GM12801 (cell line): ENCODE results near the gene UGT1A4.

Source experiments
- TF ChIP-seq, protein P1 (sequence below): IDR thresholded peaks from one replicate; pipeline ENCODE4 v1.5.1; 2011; ENCODE audit warnings: control low read depth; ENCODE audit not compliant: insufficient read length; ENCODE audit errors: extremely low read depth

Gene UGT1A4

GRCh38 chr2:233807215-233807865 lies 88.8 kb downstream of the UGT1A4 start:
- TF ChIP-seq, protein P1, sequence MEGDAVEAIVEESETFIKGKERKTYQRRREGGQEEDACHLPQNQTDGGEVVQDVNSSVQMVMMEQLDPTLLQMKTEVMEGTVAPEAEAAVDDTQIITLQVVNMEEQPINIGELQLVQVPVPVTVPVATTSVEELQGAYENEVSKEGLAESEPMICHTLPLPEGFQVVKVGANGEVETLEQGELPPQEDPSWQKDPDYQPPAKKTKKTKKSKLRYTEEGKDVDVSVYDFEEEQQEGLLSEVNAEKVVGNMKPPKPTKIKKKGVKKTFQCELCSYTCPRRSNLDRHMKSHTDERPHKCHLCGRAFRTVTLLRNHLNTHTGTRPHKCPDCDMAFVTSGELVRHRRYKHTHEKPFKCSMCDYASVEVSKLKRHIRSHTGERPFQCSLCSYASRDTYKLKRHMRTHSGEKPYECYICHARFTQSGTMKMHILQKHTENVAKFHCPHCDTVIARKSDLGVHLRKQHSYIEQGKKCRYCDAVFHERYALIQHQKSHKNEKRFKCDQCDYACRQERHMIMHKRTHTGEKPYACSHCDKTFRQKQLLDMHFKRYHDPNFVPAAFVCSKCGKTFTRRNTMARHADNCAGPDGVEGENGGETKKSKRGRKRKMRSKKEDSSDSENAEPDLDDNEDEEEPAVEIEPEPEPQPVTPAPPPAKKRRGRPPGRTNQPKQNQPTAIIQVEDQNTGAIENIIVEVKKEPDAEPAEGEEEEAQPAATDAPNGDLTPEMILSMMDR, result no peak

DNA sequence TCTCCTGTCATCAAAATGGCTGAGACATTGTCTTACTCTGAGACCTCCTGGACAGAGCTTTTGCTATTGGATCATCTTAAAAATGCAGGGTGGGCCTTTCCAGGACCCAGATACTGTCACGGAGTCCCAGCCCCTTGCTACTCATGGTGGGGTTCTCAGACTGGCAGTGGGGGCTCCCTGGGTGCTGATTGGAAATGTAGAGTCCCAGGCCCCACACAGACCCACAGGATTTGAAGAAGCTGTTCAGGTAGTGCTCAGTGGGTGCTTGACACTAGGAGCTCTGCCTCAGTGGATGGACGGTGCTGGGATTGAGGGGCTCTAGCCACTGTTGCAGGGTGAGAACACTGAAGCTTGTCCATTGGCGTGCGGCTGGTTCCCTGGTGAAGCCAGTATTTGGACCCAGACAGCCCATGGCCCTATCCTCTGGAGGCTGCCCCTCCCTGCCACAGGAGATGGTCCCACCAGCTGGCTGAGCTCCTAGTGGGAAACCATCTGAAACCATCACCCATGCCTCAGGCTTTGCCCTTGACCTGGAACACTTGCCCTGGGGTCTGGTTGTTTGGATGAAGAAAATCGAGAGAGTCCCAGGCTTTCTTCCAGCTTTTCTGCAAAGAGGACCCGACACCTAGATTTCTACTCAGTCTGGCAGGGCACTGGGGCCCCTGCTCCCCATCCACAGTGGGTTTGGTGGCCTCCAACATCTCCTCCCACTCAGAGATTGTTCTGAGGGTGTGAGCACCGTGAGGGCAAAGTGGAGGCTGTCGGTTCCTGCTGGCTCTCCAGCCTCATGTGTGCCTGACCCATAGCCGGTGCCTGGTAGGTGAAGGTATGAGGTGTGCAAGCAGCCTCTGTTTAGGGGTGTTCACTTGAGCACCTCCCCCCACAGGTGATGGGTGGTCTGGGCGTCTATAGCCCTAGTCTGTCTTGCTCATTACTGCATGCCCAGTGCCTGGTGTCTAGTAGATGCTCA lies 89.7 kb downstream of the UGT1A4 start:
- TF ChIP-seq, protein P1, result no peak

DNA sequence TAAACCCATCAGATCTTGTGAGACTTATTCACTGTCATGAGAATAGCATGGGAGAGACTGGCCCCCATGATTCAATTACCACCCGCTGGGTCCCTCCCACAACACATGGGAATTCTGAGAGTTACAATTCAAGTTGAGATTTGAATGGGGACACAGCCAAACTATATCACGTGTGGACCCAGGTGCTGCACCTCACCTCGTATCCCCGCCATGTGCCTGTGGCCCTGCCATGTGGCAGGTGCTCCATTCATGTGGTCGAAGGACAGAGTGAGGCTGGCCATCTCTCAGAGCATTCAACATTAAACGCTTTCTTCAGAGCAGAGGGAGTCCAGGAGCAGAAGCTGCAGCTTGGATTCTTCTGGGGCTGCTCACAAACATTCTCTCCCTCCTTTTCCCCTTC lies 91.8 kb downstream of the UGT1A4 start:
- TF ChIP-seq, protein P1, result no peak

DNA sequence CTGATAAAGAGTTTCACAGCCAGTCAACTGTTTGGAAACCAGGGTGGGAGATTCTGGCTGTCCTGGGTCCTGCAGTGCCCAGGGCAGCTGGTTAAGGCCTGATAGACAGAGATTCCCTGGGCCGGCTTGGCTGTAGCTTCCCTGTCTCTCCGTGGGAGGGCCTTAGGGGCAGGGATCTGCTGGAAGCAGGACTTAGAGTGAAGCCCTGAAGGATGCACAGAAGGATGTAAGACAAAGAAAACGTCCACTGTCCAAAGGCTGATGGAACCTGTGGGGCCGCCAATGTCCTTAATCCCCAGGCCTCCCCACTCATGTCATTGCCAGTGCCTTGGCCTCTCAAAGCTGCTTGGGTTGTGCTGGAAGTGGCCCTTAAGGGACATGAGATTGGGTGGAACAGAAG lies 92.6 kb downstream of the UGT1A4 start:
- TF ChIP-seq, protein P1, result no peak

GRCh38 chr2:233811732-233812131 lies 93.2 kb downstream of the UGT1A4 start:
- TF ChIP-seq, protein P1, result no peak

DNA sequence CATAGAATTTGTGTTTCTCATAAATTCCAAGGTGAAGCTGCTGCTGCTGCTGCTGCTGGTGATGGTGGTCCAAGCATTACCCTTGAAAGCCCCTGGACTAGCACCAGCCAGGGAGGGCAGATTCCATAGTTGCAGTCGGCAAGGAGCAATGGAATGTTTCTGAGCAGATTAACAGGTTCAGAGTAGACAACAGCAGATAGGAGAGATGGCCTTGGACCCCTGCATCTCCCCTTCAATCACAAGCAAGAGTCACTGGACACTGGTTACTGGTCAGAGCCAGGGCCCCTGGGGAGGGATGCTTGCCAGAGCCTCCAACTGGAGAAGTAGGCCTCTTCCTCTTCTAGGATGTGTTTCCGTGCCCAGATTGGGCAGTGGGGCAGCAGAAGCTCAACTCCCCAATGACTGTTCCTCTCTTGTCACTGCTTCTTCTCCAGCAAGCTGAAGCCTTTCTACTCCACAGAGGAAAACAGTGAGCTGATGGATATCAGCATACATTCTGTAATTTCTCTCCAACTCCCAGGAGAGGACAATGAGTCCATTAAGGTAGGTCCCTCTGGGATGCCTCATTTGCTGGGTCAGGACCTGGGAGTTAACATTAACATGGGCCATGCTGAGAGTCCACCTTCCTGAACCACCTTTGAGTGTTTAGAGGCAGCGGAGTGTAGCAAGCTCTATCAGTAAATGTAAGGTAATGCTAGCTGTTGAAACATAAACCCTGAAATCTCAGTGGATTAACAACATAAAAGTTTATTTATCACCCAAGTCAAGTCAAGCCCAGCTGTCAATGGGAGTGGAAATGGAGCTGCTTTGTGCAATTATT lies 94.9 kb downstream of the UGT1A4 start:
- TF ChIP-seq, protein P1, result no peak

- TF ChIP-seq, protein P1, result no peak
Observed at GRCh38 chr2:233814056-233814835, 95.7 kb downstream of the UGT1A4 start.
